SK-N-MC (cell line): ENCODE data around the gene PIK3CB.

ENCODE experiments used
- EZH2 ChIP-seq: fragments of 200-600 bp; sonication (generic); IDR thresholded peaks from one replicate; pipeline ENCODE4 v1.6.1; 2017; ENCODE audit warnings: antibody characterized with exemption
- POLR2AphosphoS5 ChIP-seq: IDR thresholded peaks from 2 replicates; pipeline ENCODE4 v1.6.1; 2012; ENCODE audit warnings: mild to moderate bottlenecking, low read depth, low read length, borderline replicate concordance

DNA sequence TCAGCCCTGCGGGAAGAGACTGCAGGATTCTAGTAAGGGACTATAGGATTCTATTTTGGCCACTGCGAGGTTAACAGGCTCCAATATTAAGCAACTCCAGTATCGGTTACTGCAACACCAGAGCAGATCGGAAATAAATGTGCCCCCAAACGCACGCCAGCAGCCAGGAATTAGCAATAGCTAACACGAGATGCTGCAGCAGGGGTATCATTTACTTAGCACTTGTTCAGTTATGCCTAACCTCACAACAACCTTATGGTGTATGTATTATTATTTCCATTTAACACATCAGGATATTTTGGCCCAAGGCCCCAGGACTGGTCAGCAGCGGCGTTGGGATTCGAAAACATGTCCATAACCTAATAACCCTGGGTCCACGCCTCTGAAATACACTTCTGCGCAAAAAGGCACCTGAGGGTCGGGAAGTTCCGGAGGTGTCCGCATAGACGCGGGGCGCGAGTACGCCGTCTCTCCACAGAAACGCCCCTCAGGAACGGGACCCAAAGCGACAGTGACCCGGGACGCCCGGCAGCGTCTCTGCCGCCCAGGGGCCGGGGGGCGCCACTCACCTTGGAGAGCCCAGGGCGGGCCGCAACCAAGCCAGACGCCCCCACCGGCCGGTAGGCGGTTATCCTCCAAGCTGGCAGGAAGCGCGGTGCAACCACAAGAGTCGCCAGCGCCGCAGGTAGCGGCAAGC, 681 bp downstream of the PIK3CB start:
- TF ChIP-seq POLR2AphosphoS5 (no peak), EZH2 (no peak)
